Endothelial cell (in vitro differentiated cells): ENCODE data around the gene TTC33. TPM values are rescaled to one million over a fixed set of nuclear protein-coding genes. Genes with fewer than 3 reads are reported as not detected.

ENCODE experiments used
- DNase-seq: peaks from one replicate; pipeline ENCODE4 v3.0.0; 2021; ENCODE audit warnings: low spot score
- H3K27ac Mint-ChIP-seq: one replicate; pipeline ENCODE4 v1.8.0; 2021; ENCODE audit warnings: mixed read lengths, inconsistent platforms; ENCODE audit not compliant: unreplicated experiment
- H3K27me3 Mint-ChIP-seq: one replicate; pipeline ENCODE4 v1.8.0; 2021; ENCODE audit warnings: mild to moderate bottlenecking, moderate library complexity, mixed read lengths, inconsistent platforms; ENCODE audit not compliant: unreplicated experiment
- H3K36me3 Mint-ChIP-seq: one replicate; pipeline ENCODE4 v1.8.0; 2021; ENCODE audit warnings: mild to moderate bottlenecking, low read depth, mixed read lengths, inconsistent platforms; ENCODE audit not compliant: unreplicated experiment
- H3K4me1 Mint-ChIP-seq: one replicate; pipeline ENCODE4 v1.8.0; 2021; ENCODE audit warnings: mild to moderate bottlenecking, mixed read lengths, inconsistent platforms; ENCODE audit not compliant: unreplicated experiment
- H3K4me3 Mint-ChIP-seq: one replicate; pipeline ENCODE4 v1.8.0; 2021; ENCODE audit warnings: mild to moderate bottlenecking, mixed read lengths, inconsistent platforms; ENCODE audit not compliant: unreplicated experiment
- H3K9me3 Mint-ChIP-seq: one replicate; pipeline ENCODE4 v1.8.0; 2021; ENCODE audit warnings: mixed read lengths, inconsistent platforms; ENCODE audit not compliant: unreplicated experiment
- CTCF ChIP-seq: fragments of 200-600 bp; sonication (generic); IDR thresholded peaks from one replicate; pipeline ENCODE4 v1.5.0; 2021; ENCODE audit warnings: antibody characterized with exemption; ENCODE audit not compliant: unreplicated experiment
- total RNA-seq: library from RNA; stranded (reverse); fragmentation: NEBNext Ultra II Directional; extraction: Animal tissue kit (Norgen Biotek cat#: 25700); gene quantifications from one replicate; pipeline ENCODE4 v1.2.1, GENCODE V29; 2021; ENCODE audit not compliant: unreplicated experiment

TTC33 gene
- total RNA-seq, 1 donor from 2014 or later, result 8.6 TPM

GRCh38 chr5:40784027-40784653, 28.4 kb upstream of the TTC33 start:
- Mint-ChIP-seq H3K4me1 (peaks cover 6% of the 10 kb centered on the region), H3K9me3 (no peaks in the 10 kb centered on the region), H3K4me3 (no peak overlapping the region), H3K27ac (no peak overlapping the region), H3K27me3 (peaks cover 1% of the 10 kb centered on the region), H3K36me3 (peaks cover 11% of the 10 kb centered on the region)
- TF ChIP-seq CTCF, result no peak
- no peak for DNase-seq

GRCh38 chr5:40781843-40782409, 26.2 kb upstream of the TTC33 start:
- H3K27me3 Mint-ChIP-seq, result peaks cover 1% of the 10 kb centered on the region
- no peaks in the 10 kb centered on the region for H3K9me3 Mint-ChIP-seq
- H3K4me1 Mint-ChIP-seq, result peaks cover 6% of the 10 kb centered on the region
- H3K27ac Mint-ChIP-seq, result no peak overlapping the region
- H3K36me3 Mint-ChIP-seq, result no peaks in the 10 kb centered on the region
- no peak overlapping the region for H3K4me3 Mint-ChIP-seq
- no peak for DNase-seq
- no peak for TF ChIP-seq CTCF

DNA sequence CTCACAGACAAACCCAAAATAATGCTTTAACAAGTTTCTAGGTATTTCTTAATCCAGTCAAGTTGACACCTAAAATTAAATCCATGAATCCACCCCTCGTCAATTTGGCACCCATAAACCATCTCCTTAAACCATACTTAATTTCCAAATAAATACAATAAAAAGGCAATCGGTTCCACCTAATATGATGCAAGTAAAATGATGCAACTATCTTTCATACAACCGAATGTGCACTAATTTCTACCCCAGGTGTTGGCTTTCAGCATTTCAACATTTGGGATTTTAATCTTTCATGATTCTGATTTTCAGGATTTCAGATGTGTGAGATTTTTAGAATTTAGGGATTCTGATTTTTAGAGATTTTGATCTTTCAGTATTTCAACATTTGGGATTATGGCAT, 25.1 kb upstream of the TTC33 start:
- Mint-ChIP-seq H3K9me3 (no peaks in the 10 kb centered on the region), H3K36me3 (peaks cover 10% of the 10 kb centered on the region), H3K4me1 (peaks cover 14% of the 10 kb centered on the region), H3K27ac (no peak overlapping the region), H3K4me3 (no peak overlapping the region), H3K27me3 (peaks cover 1% of the 10 kb centered on the region)
- no peak for TF ChIP-seq CTCF
- DNase-seq, result no peak

- peaks cover 16% of the 10 kb centered on the region for H3K4me1 Mint-ChIP-seq
- no peaks in the 10 kb centered on the region for H3K9me3 Mint-ChIP-seq
- no peak overlapping the region for H3K4me3 Mint-ChIP-seq
- H3K36me3 Mint-ChIP-seq, result peaks cover 17% of the 10 kb centered on the region
- DNase-seq, result no peak
- H3K27me3 Mint-ChIP-seq, result peaks cover 1% of the 10 kb centered on the region
- H3K27ac Mint-ChIP-seq, result no peak overlapping the region
- no peak for TF ChIP-seq CTCF
These were observed 24.4 kb upstream of the TTC33 start for GRCh38 chr5:40780199-40780598.

DNA sequence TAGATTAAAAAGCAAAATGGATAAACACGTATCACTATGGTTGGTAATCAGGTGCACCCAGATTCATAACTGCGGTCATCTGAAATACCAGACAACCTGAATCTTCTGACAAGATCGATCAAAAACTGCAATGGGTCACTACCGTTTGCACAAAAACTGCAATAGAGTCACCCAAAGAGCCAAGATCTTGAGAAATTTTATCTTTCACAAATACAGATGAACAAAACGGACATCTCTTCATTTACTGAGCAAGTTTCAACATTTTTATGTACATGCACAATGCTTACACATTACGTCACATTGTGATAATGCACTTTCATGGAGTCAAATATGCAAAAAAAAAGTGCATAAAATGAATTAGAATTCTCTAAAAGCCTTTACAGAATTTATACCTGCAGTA, 23.8 kb upstream of the TTC33 start:
- Mint-ChIP-seq H3K27me3 (peaks cover 1% of the 10 kb centered on the region), H3K4me1 (peaks cover 16% of the 10 kb centered on the region), H3K27ac (no peak overlapping the region), H3K36me3 (peaks cover 18% of the 10 kb centered on the region), H3K4me3 (no peak overlapping the region), H3K9me3 (no peaks in the 10 kb centered on the region)
- TF ChIP-seq CTCF, result no peak
- DNase-seq, result no peak
